ENCODE data around the gene IFT122. TPM values are rescaled to one million over a fixed set of nuclear protein-coding genes. Genes with fewer than 3 reads are reported as not detected.
A peak's percentile ranks its signal among the peaks of the same experiment; 100 is the strongest.

The IFT122 gene
- total and polyA plus RNA-seq, 2 donors from 2014 or later = 18.4 to 59.2 TPM

DNA sequence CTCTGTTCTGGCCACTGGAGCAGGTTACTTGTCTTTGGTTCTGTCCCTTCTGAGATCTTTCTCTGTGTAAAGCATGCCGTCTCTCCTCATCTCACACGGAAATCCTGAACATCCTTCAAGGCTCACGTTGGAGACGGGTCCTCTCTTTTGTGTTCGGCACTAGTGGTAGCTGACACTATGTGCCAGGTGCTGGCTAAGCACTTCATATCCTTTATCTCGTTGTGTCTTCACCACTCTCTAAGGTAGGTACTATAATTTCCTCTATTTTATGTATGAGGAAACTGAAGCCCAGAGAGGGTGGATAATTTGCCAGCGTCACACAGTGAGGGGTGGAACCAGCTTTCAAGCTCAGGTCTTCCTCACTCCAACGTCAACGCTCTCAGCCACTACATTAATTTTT, 1.2 kb downstream of the IFT122 start:
- no peaks in the 10 kb centered on the region for H3K27me3 ChIP-seq (ENCODE audit: control insufficient read depth, insufficient read depth, low read length)
- FAIRE-seq (no peak), DNase-seq (no peak)
- TF ChIP-seq, protein P1, sequence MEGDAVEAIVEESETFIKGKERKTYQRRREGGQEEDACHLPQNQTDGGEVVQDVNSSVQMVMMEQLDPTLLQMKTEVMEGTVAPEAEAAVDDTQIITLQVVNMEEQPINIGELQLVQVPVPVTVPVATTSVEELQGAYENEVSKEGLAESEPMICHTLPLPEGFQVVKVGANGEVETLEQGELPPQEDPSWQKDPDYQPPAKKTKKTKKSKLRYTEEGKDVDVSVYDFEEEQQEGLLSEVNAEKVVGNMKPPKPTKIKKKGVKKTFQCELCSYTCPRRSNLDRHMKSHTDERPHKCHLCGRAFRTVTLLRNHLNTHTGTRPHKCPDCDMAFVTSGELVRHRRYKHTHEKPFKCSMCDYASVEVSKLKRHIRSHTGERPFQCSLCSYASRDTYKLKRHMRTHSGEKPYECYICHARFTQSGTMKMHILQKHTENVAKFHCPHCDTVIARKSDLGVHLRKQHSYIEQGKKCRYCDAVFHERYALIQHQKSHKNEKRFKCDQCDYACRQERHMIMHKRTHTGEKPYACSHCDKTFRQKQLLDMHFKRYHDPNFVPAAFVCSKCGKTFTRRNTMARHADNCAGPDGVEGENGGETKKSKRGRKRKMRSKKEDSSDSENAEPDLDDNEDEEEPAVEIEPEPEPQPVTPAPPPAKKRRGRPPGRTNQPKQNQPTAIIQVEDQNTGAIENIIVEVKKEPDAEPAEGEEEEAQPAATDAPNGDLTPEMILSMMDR (IDR thresholded peaks at IDR 0.05; ENCODE audit: borderline replicate concordance, extremely low read depth, insufficient read depth) = no peak
- intact Hi-C loops (cut with DNase I) = no loop called here
- H3K4me1 ChIP-seq (ENCODE audit: control insufficient read depth in 2 of 3, insufficient read depth in 2 of 3, low read depth in 1 of 3, low read length in 3 of 3) = peaks cover 3 to 20% (median 18%) of the 10 kb centered on the region in 3 donors
- H3K9me3 ChIP-seq (ENCODE audit: control insufficient read depth in 2 of 3, insufficient read depth in 1 of 3, low read length in 3 of 3) = no peaks in the 10 kb centered on the region
- H3K27ac ChIP-seq (ENCODE audit: low read depth in 2 of 2, low read length in 2 of 2) = peak overlapping the region; percentile 29 to 92
- peak overlapping the region; percentile 95 to 98 (median 97) for H3K4me3 ChIP-seq (ENCODE audit: low read length in 3 of 3)
- H3K9ac ChIP-seq (ENCODE audit: low read length in 3 of 3) = peak overlapping the region; percentile 64 to 92 (median 68)
- H3K36me3 ChIP-seq (ENCODE audit: control insufficient read depth in 2 of 3, insufficient read depth in 3 of 3, low read length in 3 of 3) = peaks cover 0 to 15% (median 3%) of the 10 kb centered on the region in 3 donors

DNA sequence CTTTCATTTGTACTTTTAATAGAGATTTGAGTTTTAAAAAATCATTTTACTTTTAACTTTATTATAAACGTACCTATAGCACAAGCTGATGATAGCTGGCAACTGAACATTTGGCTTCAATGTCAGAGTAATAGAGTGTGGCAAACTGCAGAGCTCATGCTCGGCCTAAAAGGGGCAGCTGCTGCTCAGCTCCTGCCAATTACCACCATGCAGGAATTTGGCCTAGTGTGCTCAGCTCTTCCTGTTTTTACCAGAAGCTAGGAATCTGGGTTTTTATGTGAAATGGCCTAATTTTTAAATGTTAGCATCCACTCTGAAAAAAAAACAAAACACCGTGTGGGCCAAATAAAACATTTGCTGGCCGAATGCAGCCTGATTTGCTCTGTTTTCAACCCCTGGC, 1.8 kb downstream of the IFT122 start:
- H3K27ac ChIP-seq (ENCODE audit: low read depth in 2 of 2, low read length in 2 of 2) = peak overlapping the region in 1 of 2 donors; percentile 92
- intact Hi-C loops (cut with DNase I) = no loop called here
- H3K9ac ChIP-seq (ENCODE audit: low read length in 3 of 3) = peak overlapping the region in 1 of 3 donors; percentile 68
- no peaks in the 10 kb centered on the region for H3K27me3 ChIP-seq (ENCODE audit: control insufficient read depth, insufficient read depth, low read length)
- no peak for FAIRE-seq
- TF ChIP-seq, protein P1 (IDR thresholded peaks at IDR 0.05; ENCODE audit: borderline replicate concordance, extremely low read depth, insufficient read depth) = no peak
- peaks cover 0 to 12% (median 3%) of the 10 kb centered on the region in 3 donors for H3K36me3 ChIP-seq (ENCODE audit: control insufficient read depth in 2 of 3, insufficient read depth in 3 of 3, low read length in 3 of 3)
- no peaks in the 10 kb centered on the region for H3K9me3 ChIP-seq (ENCODE audit: control insufficient read depth in 2 of 3, insufficient read depth in 1 of 3, low read length in 3 of 3)
- DNase-seq = peak in 2 of 5 donors; percentile 23 to 44
- peak overlapping the region in 1 of 3 donors; percentile 95 for H3K4me3 ChIP-seq (ENCODE audit: low read length in 3 of 3)
- H3K4me1 ChIP-seq (ENCODE audit: control insufficient read depth in 2 of 3, insufficient read depth in 2 of 3, low read depth in 1 of 3, low read length in 3 of 3) = peaks cover 3 to 20% (median 19%) of the 10 kb centered on the region in 3 donors

DNA sequence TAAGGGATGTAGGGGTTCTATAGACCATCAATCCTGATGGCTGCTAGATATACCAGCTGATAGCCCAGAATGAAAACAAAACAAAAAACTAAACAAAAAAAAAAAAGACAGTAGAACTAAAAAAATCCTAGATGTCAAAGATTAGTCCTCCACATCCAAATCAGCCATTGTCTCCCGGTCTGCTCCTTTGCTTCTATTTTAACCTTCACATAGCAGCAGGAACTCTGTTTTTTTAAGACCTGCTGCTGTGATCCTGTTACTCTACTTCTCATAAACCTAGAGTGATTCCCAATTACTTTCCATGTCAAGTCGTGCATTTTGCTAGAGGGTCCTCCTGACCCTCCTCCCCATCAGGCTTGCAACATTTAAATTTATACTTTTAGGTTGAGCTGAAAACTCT, 2.5 kb downstream of the IFT122 start:
- Histone ChIP-seq H3K9ac (ENCODE audit: low read length in 3 of 3) (no peak overlapping the region), H3K4me1 (ENCODE audit: control insufficient read depth in 2 of 3, insufficient read depth in 2 of 3, low read depth in 1 of 3, low read length in 3 of 3) (peaks cover 3 to 24% (median 20%) of the 10 kb centered on the region in 3 donors), H3K27ac (ENCODE audit: low read depth in 2 of 2, low read length in 2 of 2) (no peak overlapping the region), H3K36me3 (ENCODE audit: control insufficient read depth in 2 of 3, insufficient read depth in 3 of 3, low read length in 3 of 3) (peaks cover 0 to 6% (median under 1%) of the 10 kb centered on the region in 3 donors), H3K9me3 (ENCODE audit: control insufficient read depth in 2 of 3, insufficient read depth in 1 of 3, low read length in 3 of 3) (no peaks in the 10 kb centered on the region), H3K27me3 (ENCODE audit: control insufficient read depth, insufficient read depth, low read length) (no peaks in the 10 kb centered on the region), H3K4me3 (ENCODE audit: low read length in 3 of 3) (no peak overlapping the region)
- DNase-seq (no peak), FAIRE-seq (no peak)
- intact Hi-C loops (cut with DNase I) = no loop called here
- TF ChIP-seq, protein P1 (IDR thresholded peaks at IDR 0.05; ENCODE audit: borderline replicate concordance, extremely low read depth, insufficient read depth) = no peak

DNA sequence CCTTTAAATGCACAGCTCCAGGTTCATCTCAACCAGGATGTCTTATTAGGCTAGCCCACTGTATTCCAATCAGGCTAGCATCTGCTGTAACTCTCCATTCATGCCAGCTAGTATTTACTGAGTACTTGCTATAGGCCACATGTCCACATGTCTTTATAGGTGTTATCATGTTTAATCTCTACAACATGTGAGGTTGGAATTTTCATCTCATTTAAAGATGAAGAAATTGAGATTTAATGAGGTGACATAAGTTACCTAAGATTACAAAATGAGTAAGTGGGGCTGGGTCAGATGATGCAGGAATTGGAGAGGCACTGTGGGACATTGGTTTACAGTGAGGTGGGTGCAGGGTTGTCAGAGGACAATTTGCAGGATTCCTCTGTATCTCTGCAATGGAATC, 2.9 kb downstream of the IFT122 start:
- H3K4me1 ChIP-seq (ENCODE audit: control insufficient read depth in 2 of 3, insufficient read depth in 2 of 3, low read depth in 1 of 3, low read length in 3 of 3) = peaks cover 3 to 24% (median 20%) of the 10 kb centered on the region in 3 donors
- no peak overlapping the region for H3K27ac ChIP-seq (ENCODE audit: low read depth in 2 of 2, low read length in 2 of 2)
- H3K9ac ChIP-seq (ENCODE audit: low read length in 3 of 3) = no peak overlapping the region
- intact Hi-C loops (cut with DNase I) = no loop called here
- peaks cover 0 to 1% (median 0%) of the 10 kb centered on the region in 3 donors for H3K36me3 ChIP-seq (ENCODE audit: control insufficient read depth in 2 of 3, insufficient read depth in 3 of 3, low read length in 3 of 3)
- H3K4me3 ChIP-seq (ENCODE audit: low read length in 3 of 3) = no peak overlapping the region
- FAIRE-seq (no peak), DNase-seq (no peak)
- TF ChIP-seq, protein P1 (IDR thresholded peaks at IDR 0.05; ENCODE audit: borderline replicate concordance, extremely low read depth, insufficient read depth) = no peak
- H3K27me3 ChIP-seq (ENCODE audit: control insufficient read depth, insufficient read depth, low read length) = no peaks in the 10 kb centered on the region
- no peaks in the 10 kb centered on the region for H3K9me3 ChIP-seq (ENCODE audit: control insufficient read depth in 2 of 3, insufficient read depth in 1 of 3, low read length in 3 of 3)
